ENCODE measurements around the gene C1QTNF6.

The C1QTNF6 gene

DNA sequence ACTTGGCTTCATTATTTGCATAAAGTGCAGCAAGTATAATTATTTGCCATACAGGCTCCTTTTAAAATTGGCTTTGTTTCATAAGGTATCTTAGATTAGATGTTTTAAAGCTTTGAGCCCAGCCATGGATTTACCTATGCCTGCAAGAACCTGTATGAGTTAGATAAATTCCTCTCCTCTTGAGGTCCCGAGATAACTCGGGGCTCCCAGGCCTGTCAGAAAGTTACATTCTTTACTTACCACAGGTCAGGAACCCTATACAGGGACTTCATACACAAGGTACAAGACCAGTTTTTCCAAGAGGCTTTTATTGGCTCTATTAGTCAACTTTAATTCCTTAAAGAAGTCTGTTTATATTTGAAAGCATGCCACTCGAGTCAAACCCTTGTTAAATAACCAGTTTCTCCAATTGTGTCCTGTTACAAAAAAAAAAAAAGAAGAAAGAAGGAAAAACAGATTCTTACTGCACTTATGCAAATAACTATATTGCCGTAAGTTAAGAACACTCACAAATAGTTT, 2.3 kb upstream of the C1QTNF6 start:
- no peak for DNase-seq (ENCODE audit: low read depth)

DNA sequence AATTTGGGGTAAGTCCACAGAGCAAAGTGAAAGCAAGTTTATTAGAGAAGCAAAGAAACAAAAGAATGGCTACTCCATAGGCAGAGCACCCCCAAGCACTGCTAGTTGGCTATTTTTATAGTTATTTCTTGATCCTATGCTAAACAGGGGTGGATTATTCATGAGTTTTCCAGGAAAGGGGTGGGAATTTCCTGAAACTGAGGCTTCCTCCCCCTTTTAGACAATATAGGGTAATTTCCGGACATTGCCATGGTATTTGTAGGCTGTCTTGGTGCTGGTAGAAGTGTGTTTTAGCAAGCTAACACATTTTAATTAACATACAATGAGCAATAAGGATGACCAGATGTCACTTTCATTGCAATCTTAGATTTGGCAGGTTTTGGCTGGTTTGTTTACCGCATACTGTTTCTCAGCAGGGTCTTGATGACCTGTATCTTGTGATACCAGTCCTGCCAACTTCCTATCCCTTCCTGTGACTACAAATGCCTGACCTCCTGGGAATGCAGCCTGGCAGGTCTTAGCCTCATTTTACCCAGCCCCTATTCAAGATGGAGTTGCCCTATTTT, 937 bp upstream of the C1QTNF6 start:
- DNase-seq (ENCODE audit: low read depth) = no peak

- no peak for DNase-seq (ENCODE audit: low read depth)
Observed at GRCh38 chr22:37187552-37187890, 526 bp downstream of the C1QTNF6 start.

GRCh38 chr22:37186997-37187522, 987 bp downstream of the C1QTNF6 start:
- no peak for DNase-seq (ENCODE audit: low read depth)

DNA sequence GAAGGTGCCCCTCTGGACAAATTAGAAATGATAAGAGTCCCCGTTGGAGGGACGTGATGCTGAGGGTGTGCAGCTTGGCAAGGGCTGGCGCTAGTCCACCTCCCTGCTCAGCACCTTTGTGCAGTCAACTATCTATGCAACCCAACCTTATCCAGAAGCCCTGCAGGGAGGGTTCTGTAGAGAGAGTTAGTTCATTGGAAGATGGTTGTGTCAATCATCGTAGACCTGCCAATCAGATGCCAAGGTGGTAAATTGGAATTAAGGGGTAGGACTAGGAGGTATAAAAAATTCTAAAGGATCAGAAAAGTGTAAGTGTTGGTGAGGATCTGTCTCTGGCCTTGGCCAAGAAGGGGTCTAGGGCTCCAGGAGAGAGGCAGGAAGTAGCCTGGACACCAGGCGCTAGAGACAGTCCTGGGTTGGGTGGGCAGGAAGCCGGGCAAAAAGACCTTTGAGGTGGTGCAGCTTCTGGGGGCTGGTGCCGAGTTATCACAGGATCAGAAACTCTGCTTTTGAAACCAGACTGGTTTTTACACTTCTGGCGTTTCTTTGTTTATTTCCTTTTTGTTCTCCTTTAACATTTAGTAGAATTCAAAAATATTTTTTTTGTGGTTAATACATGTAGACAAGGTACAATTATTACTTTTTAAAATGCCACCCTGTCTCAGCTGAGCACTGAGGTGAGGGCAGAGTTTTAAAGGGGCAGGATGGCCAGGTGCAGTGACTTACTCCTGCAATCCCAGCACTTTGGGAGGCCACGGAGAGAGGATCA, 1.6 kb downstream of the C1QTNF6 start:
- DNase-seq (ENCODE audit: low read depth) = no peak

GRCh38 chr22:37185646-37186227, 2.3 kb downstream of the C1QTNF6 start:
- no peak for DNase-seq (ENCODE audit: low read depth)

DNA sequence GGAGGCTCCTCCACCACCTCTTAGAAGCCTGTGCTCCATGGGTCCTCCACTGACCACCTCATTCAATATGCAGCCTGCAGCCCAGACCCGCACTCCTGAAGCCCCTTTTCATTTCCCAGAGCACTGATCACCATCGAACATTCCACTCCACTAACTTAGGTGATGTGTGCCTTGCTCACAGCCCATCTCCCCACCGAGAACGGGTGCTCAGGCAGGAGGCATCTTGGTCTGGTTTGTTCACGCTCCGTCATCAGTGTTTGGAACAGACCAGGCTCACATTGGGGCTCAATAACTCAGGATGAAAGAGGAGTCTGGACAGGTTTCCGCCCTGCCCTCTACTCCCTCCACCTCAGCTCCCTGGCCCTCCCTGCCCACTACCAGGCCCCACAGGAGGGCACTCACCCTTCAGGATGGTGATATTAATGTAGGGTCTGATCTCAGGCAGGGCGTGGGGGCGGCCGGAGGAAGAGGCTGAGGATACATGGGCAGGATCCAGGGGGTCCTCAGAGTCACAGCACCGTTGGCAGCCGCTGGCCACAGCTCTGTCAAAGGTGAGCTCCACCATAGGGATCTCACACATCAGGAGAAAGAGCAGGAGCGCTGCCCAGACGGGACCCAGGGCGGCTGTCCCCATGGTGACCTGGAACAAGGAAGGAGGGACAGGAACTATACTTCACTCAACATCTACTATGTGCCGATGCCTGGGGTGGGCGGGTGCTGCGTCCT, 3.1 kb downstream of the C1QTNF6 start:
- no peak for DNase-seq (ENCODE audit: low read depth)

DNA sequence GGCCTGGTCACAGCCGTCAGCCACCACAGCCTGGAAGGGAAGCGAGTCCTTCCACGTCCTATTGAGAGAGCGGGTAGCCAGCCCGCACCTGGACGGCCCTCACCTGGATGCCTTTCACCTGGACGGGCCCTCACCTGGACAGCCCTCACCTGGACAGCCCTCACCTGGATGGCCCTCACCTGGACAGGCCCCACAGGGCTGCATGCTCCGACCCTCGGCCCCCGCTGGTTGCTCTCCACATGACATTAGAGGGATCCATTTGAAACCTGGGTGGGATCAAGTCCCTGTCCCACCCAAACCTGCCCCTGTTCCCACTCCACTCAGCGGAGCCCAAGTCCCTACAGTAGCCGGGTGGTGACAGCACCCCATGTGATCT, 3.7 kb downstream of the C1QTNF6 start:
- DNase-seq (ENCODE audit: low read depth) = no peak

- no peak for DNase-seq (ENCODE audit: low read depth)
Observed at GRCh38 chr22:37183432-37184379, 4.3 kb downstream of the C1QTNF6 start.

- DNase-seq (ENCODE audit: low read depth) = no peak
Observed at GRCh38 chr22:37182949-37183245, 5.2 kb downstream of the C1QTNF6 start.

DNA sequence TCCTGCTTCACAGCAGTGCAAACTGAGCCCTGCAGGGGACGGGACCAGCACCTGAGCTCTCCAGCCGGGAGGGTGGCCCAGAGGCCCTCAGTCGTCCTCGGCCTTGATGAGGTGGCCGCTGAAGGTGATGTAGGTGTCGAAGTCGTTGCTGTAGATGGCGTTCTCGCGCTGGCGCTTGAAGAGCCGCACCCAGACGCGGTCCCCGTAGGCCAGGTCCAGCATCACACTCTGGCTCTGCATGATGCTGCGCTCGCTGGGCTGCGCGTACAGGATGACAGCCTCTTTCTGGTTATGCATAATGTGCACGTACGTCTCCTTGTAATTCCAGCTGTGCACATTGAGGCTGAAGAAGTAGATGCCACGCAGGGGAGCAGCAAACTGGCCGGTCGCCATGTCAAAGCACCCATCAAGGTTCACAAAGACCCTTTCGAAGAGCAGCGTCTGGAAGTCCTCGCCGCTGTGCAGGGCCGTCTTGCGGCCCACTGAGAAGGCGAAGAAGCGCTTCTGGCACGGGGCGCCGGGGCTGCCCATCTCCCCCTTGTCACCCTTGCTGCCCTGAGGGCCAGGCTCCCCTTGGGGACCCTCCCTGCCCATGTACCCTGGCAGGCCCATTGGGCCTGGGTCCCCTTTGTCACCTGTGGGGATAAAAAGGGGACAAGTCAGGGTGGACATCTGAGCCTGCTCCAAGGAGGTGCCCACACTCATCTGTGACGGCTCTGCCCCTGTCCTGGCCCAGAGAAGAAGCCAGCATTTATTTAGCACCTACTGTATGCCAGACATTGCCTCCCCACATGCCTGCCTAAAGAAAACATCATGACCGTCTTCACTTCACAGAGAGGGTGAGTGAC, 5.7 kb downstream of the C1QTNF6 start:
- DNase-seq (ENCODE audit: low read depth) = no peak

- DNase-seq (ENCODE audit: low read depth) = no peak
Observed at GRCh38 chr22:37181681-37182080, 6.4 kb downstream of the C1QTNF6 start.

GRCh38 chr22:37180531-37181231, 7.4 kb downstream of the C1QTNF6 start:
- no peak for DNase-seq (ENCODE audit: low read depth)

- DNase-seq (ENCODE audit: low read depth) = no peak
Observed at GRCh38 chr22:37179622-37180420, 8.2 kb downstream of the C1QTNF6 start.

DNA sequence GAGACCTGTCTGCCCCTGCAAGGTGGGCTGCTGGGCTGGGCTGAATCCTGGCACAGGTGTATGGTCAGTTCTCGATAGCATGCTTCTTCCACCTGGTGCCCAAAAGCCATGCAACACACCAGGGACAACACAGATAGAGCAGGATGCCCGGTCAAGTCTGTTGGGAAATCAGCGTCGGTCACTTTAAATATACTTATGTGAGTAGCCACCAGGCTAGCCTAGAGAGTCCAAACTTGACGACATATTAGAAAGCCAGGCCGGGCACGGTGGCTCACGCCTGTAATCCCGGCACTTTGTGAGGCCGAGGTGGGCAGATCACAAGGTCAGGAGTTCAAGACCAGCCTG, 8.9 kb downstream of the C1QTNF6 start:
- no peak for DNase-seq (ENCODE audit: low read depth)

- no peak for DNase-seq (ENCODE audit: low read depth)
Observed at GRCh38 chr22:37178350-37179125, 9.5 kb downstream of the C1QTNF6 start.

GRCh38 chr22:37177755-37178154, 10.3 kb downstream of the C1QTNF6 start:
- DNase-seq (ENCODE audit: low read depth) = no peak

GRCh38 chr22:37177221-37177620, 10.8 kb downstream of the C1QTNF6 start:
- DNase-seq (ENCODE audit: low read depth) = no peak
